Cardiac fibroblast (primary cell): ENCODE results near the gene AIF1.

Experiments used
- DNase-seq, 2 donors: peaks; one replicate each; pipeline versions ENCODE4 v3.0.0 to v3.0.0-alpha.2; 2010; ENCODE audit warnings: low read depth in 2 of 2
- H3K4me3 ChIP-seq, 2 donors: replicated peaks in 1 of 2; 1 replicate in 1 of 2; 2 replicates in 1 of 2; pipeline ENCODE4 v1.5.1; 2011; ENCODE audit warnings: low read depth in 2 of 2, low read length in 2 of 2, mild to moderate bottlenecking in 2 of 2, moderate library complexity in 1 of 2
- TF ChIP-seq, protein P1 (sequence below): IDR thresholded peaks from one replicate; pipeline ENCODE4 v1.5.1; 2011; ENCODE audit warnings: low read depth, mild to moderate bottlenecking, low read length, inconsistent platforms

AIF1 gene

DNA sequence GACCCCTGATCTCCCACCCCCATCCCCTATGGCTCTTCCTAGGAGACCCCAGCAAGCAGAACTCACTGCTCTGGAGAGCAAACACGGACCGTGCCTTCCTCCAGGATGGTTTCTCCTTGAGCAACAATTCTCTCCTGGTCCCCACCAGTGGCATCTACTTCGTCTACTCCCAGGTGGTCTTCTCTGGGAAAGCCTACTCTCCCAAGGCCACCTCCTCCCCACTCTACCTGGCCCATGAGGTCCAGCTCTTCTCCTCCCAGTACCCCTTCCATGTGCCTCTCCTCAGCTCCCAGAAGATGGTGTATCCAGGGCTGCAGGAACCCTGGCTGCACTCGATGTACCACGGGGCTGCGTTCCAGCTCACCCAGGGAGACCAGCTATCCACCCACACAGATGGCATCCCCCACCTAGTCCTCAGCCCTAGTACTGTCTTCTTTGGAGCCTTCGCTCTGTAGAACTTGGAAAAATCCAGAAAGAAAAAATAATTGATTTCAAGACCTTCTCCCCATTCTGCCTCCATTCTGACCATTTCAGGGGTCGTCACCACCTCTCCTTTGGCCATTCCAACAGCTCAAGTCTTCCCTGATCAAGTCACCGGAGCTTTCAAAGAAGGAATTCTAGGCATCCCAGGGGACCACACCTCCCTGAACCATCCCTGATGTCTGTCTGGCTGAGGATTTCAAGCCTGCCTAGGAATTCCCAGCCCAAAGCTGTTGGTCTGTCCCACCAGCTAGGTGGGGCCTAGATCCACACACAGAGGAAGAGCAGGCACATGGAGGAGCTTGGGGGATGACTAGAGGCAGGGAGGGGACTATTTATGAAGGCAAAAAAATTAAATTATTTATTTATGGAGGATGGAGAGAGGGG is 41.6 kb upstream of the AIF1 start:
- TF ChIP-seq, protein P1, sequence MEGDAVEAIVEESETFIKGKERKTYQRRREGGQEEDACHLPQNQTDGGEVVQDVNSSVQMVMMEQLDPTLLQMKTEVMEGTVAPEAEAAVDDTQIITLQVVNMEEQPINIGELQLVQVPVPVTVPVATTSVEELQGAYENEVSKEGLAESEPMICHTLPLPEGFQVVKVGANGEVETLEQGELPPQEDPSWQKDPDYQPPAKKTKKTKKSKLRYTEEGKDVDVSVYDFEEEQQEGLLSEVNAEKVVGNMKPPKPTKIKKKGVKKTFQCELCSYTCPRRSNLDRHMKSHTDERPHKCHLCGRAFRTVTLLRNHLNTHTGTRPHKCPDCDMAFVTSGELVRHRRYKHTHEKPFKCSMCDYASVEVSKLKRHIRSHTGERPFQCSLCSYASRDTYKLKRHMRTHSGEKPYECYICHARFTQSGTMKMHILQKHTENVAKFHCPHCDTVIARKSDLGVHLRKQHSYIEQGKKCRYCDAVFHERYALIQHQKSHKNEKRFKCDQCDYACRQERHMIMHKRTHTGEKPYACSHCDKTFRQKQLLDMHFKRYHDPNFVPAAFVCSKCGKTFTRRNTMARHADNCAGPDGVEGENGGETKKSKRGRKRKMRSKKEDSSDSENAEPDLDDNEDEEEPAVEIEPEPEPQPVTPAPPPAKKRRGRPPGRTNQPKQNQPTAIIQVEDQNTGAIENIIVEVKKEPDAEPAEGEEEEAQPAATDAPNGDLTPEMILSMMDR: no peak
- H3K4me3 ChIP-seq: no peak overlapping the region
- DNase-seq: no peak

DNA sequence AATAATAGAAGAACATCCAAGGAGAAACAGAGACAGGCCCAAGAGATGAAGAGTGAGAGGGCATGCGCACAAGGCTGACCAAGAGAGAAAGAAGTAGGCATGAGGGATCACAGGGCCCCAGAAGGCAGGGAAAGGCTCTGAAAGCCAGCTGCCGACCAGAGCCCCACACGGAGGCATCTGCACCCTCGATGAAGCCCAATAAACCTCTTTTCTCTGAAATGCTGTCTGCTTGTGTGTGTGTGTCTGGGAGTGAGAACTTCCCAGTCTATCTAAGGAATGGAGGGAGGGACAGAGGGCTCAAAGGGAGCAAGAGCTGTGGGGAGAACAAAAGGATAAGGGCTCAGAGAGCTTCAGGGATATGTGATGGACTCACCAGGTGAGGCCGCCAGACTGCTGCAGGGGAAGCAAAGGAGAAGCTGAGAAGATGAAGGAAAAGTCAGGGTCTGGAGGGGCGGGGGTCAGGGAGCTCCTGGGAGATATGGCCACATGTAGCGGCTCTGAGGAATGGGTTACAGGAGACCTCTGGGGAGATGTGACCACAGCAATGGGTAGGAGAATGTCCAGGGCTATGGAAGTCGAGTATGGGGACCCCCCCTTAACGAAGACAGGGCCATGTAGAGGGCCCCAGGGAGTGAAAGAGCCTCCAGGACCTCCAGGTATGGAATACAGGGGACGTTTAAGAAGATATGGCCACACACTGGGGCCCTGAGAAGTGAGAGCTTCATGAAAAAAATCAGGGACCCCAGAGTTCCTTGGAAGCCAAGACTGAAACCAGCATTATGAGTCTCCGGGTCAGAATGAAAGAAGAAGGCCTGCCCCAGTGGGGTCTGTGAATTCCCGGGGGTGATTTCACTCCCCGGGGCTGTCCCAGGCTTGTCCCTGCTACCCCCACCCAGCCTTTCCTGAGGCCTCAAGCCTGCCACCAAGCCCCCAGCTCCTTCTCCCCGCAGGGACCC is 40.6 kb upstream of the AIF1 start:
- no peak overlapping the region for H3K4me3 ChIP-seq
- no peak for DNase-seq
- TF ChIP-seq, protein P1: no peak

DNA sequence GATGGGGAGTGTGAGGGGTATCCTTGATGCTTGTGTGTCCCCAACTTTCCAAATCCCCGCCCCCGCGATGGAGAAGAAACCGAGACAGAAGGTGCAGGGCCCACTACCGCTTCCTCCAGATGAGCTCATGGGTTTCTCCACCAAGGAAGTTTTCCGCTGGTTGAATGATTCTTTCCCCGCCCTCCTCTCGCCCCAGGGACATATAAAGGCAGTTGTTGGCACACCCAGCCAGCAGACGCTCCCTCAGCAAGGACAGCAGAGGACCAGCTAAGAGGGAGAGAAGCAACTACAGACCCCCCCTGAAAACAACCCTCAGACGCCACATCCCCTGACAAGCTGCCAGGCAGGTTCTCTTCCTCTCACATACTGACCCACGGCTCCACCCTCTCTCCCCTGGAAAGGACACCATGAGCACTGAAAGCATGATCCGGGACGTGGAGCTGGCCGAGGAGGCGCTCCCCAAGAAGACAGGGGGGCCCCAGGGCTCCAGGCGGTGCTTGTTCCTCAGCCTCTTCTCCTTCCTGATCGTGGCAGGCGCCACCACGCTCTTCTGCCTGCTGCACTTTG is 39.6 kb upstream of the AIF1 start, which contains the start of gene TNF:
Gene TNF (plus strand): TSS at position 231 of the 567 bp plus-strand sequence. CDS start 177 bp downstream, at position 408.
- H3K4me3 ChIP-seq: no peak within 1 kb of the TSS
- DNase-seq: peak in 1 of 2 donors; percentile 39
- TF ChIP-seq, protein P1: no peak

DNA sequence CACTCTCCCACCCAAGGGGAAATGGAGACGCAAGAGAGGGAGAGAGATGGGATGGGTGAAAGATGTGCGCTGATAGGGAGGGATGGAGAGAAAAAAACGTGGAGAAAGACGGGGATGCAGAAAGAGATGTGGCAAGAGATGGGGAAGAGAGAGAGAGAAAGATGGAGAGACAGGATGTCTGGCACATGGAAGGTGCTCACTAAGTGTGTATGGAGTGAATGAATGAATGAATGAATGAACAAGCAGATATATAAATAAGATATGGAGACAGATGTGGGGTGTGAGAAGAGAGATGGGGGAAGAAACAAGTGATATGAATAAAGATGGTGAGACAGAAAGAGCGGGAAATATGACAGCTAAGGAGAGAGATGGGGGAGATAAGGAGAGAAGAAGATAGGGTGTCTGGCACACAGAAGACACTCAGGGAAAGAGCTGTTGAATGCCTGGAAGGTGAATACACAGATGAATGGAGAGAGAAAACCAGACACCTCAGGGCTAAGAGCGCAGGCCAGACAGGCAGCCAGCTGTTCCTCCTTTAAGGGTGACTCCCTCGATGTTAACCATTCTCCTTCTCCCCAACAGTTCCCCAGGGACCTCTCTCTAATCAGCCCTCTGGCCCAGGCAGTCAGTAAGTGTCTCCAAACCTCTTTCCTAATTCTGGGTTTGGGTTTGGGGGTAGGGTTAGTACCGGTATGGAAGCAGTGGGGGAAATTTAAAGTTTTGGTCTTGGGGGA is 38.9 kb upstream of the AIF1 start:
- TF ChIP-seq, protein P1: no peak
- peak in 1 of 2 donors; percentile 33 for DNase-seq
- H3K4me3 ChIP-seq: no peak overlapping the region

DNA sequence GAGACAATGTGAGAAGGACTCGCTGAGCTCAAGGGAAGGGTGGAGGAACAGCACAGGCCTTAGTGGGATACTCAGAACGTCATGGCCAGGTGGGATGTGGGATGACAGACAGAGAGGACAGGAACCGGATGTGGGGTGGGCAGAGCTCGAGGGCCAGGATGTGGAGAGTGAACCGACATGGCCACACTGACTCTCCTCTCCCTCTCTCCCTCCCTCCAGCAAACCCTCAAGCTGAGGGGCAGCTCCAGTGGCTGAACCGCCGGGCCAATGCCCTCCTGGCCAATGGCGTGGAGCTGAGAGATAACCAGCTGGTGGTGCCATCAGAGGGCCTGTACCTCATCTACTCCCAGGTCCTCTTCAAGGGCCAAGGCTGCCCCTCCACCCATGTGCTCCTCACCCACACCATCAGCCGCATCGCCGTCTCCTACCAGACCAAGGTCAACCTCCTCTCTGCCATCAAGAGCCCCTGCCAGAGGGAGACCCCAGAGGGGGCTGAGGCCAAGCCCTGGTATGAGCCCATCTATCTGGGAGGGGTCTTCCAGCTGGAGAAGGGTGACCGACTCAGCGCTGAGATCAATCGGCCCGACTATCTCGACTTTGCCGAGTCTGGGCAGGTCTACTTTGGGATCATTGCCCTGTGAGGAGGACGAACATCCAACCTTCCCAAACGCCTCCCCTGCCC is 38.0 kb upstream of the AIF1 start:
- H3K4me3 ChIP-seq: no peak overlapping the region
- DNase-seq: no peak
- TF ChIP-seq, protein P1: no peak
